ENCODE results near the gene HTR7.

DNA sequence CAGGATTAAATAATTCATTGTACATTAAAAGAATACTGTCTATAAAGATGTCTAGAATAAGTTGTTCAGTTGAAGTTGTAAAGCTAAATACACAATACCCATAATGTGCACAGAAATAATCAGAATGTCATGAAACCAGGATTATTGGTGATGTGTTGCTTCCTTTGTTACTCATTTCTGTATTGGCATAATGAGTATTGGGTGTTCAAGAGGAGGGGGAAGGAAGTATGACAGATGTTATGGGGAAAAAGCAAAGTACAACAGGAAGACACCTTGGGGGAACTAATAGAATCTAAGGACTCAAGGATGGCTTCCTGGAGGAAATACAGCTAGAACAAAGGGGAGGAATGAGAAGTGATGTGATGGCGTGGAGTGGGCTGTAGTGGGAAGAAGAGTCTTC, 48.1 kb upstream of the HTR7 start:
- TF ChIP-seq, protein P1, sequence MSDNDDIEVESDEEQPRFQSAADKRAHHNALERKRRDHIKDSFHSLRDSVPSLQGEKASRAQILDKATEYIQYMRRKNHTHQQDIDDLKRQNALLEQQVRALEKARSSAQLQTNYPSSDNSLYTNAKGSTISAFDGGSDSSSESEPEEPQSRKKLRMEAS (IDR thresholded peaks at IDR 0.05): no peak
- TF ChIP-seq POLR2AphosphoS5 (IDR thresholded peaks at IDR 0.05; ENCODE audit: low read depth, low read length): no peak
- TF ChIP-seq, protein P2, sequence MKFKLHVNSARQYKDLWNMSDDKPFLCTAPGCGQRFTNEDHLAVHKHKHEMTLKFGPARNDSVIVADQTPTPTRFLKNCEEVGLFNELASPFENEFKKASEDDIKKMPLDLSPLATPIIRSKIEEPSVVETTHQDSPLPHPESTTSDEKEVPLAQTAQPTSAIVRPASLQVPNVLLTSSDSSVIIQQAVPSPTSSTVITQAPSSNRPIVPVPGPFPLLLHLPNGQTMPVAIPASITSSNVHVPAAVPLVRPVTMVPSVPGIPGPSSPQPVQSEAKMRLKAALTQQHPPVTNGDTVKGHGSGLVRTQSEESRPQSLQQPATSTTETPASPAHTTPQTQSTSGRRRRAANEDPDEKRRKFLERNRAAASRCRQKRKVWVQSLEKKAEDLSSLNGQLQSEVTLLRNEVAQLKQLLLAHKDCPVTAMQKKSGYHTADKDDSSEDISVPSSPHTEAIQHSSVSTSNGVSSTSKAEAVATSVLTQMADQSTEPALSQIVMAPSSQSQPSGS (IDR thresholded peaks at IDR 0.05; ENCODE audit: low read length): no peak
- TF ChIP-seq, protein P3, sequence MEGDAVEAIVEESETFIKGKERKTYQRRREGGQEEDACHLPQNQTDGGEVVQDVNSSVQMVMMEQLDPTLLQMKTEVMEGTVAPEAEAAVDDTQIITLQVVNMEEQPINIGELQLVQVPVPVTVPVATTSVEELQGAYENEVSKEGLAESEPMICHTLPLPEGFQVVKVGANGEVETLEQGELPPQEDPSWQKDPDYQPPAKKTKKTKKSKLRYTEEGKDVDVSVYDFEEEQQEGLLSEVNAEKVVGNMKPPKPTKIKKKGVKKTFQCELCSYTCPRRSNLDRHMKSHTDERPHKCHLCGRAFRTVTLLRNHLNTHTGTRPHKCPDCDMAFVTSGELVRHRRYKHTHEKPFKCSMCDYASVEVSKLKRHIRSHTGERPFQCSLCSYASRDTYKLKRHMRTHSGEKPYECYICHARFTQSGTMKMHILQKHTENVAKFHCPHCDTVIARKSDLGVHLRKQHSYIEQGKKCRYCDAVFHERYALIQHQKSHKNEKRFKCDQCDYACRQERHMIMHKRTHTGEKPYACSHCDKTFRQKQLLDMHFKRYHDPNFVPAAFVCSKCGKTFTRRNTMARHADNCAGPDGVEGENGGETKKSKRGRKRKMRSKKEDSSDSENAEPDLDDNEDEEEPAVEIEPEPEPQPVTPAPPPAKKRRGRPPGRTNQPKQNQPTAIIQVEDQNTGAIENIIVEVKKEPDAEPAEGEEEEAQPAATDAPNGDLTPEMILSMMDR (IDR thresholded peaks at IDR 0.05; ENCODE audit: control extremely low read depth in 1 of 3, insufficient read depth in 1 of 3, low read depth in 1 of 3, low read length in 3 of 3): no peak
- TF ChIP-seq BCL11A (IDR thresholded peaks at IDR 0.05; ENCODE audit: low read depth in 2 of 2, low read length in 2 of 2): no peak
- TF ChIP-seq EP300 (IDR thresholded peaks at IDR 0.05; ENCODE audit: borderline replicate concordance in 1 of 2, low read depth in 2 of 2, low read length in 2 of 2): no peak
- TF ChIP-seq BACH1 (IDR thresholded peaks at IDR 0.05; ENCODE audit: low read length): no peak
- no peak for TF ChIP-seq POLR2A (IDR thresholded peaks at IDR 0.05; ENCODE audit: control extremely low read depth in 1 of 2, low read depth in 2 of 2, low read length in 2 of 2)
- no peak for TF ChIP-seq GABPA (IDR thresholded peaks at IDR 0.05; ENCODE audit: borderline replicate concordance, insufficient read depth, low read length)
- TF ChIP-seq CHD2 (IDR thresholded peaks at IDR 0.05; ENCODE audit: low read length): no peak
- no peak for TF ChIP-seq RFX5 (IDR thresholded peaks at IDR 0.05; ENCODE audit: borderline replicate concordance, low read depth, low read length)
